B cell (primary cell): ENCODE results near the gene CHKA.

Source experiments
- CTCF ChIP-seq: fragments of 200-600 bp; IDR thresholded peaks from one replicate; pipeline ENCODE4 v1.8.0; 2022; ENCODE audit warnings: antibody characterized with exemption, mild to moderate bottlenecking
- EZH2 ChIP-seq: IDR thresholded peaks from 2 replicates; pipeline ENCODE4 v1.6.1; 2012; ENCODE audit warnings: borderline replicate concordance, low read depth, mild to moderate bottlenecking, moderate library complexity, low read length; ENCODE audit not compliant: insufficient read depth, poor library complexity, severe bottlenecking

- no peak for TF ChIP-seq CTCF
- no peak for TF ChIP-seq EZH2
Measured at GRCh38 chr11:68090706-68091105, 30.5 kb downstream of the CHKA start.
